Activated CD8-positive, alpha-beta T cell treated with anti-CD3 and anti-CD28 coated beads for 36 hours (primary cell): ENCODE results near the gene LTBP3. TPM values are rescaled to one million over a fixed set of nuclear protein-coding genes. Genes with fewer than 3 reads are reported as not detected.
A peak's percentile ranks its signal among the peaks of the same experiment; 100 is the strongest.

Experiments
- ATAC-seq: fragments of 200-7000 bp; cut with Tn5 transposase; one replicate; pipeline ENCODE4 v1.10.0; 2021; ENCODE audit warnings: mild to moderate bottlenecking, moderate library complexity
- CTCF ChIA-PET: fragments of 350-600 bp; sonication (Branson Sonifier 250); formaldehyde crosslinking; loops from one replicate; lab custom pipeline; 2021; ENCODE audit warnings: antibody characterized with exemption; lab: Charles Lee
- POLR2A ChIA-PET: fragments of 350-600 bp; sonication (Branson Sonifier 250); formaldehyde crosslinking; loops from one replicate; lab custom pipeline; 2021; ENCODE audit warnings: antibody characterized with exemption; lab: Charles Lee
- DNase-seq: peaks from one replicate; pipeline ENCODE4 v3.0.0-alpha.2; 2020
- H3K27ac Mint-ChIP-seq: one replicate; pipeline ENCODE4 v1.8.0; 2021; ENCODE audit warnings: mild to moderate bottlenecking, mixed read lengths
- H3K27me3 Mint-ChIP-seq: one replicate; pipeline ENCODE4 v1.8.0; 2021; ENCODE audit warnings: mixed read lengths
- H3K36me3 Mint-ChIP-seq: one replicate; pipeline ENCODE4 v1.8.0; 2021; ENCODE audit warnings: low read depth, mixed read lengths
- H3K4me1 Mint-ChIP-seq: one replicate; pipeline ENCODE4 v1.8.0; 2021; ENCODE audit warnings: low read depth, mixed read lengths
- H3K4me3 Mint-ChIP-seq: one replicate; pipeline ENCODE4 v1.8.0; 2021; ENCODE audit warnings: mild to moderate bottlenecking, moderate library complexity, mixed read lengths
- H3K9me3 Mint-ChIP-seq: one replicate; pipeline ENCODE4 v1.8.0; 2021; ENCODE audit warnings: mixed read lengths
- CTCF ChIP-seq: fragments of 200-600 bp; IDR thresholded peaks from one replicate; pipeline ENCODE4 v1.8.0; 2022; ENCODE audit warnings: antibody characterized with exemption, mild to moderate bottlenecking
- intact Hi-C: fragments of 100-400 bp; cut with micrococcal nuclease; formaldehyde crosslinking; loops from one replicate; pipeline ENCODE4 v1.10.0; 2022
- total RNA-seq, 2 experiments: library from RNA; stranded (reverse); gene quantifications; one replicate each; pipeline ENCODE4 v1.2.3, GENCODE V29; 2021

Gene LTBP3
- total RNA-seq, 2 experiments from 2014 or later = 55.4 to 56.0 TPM

- ChIA-PET CTCF (interaction anchor here (3.2 to 4.6 kb wide), 2 partner anchors 9 to 15 kb away, joined by 14 to 84 read pairs; no protein-coding TSS in a partner anchor), POLR2A (interaction anchor here (5.4 kb wide), 2 partner anchors 9 to 15 kb away, joined by 39 to 87 read pairs; partner anchors contain the start of gene KCNK7)
- no peak for DNase-seq
- intact Hi-C loops = loop anchor here (5.0 kb wide), 1 partner anchor 36 kb away; no protein-coding TSS in a partner anchor
- Mint-ChIP-seq H3K27me3 (no peaks in the 10 kb centered on the region), H3K9me3 (no peaks in the 10 kb centered on the region), H3K27ac (peak overlapping the region; percentile 43), H3K4me3 (peak overlapping the region; percentile 90), H3K36me3 (peaks cover 33% of the 10 kb centered on the region), H3K4me1 (peaks cover 41% of the 10 kb centered on the region)
- ATAC-seq = no peak
- TF ChIP-seq CTCF = no peak
These were observed 20.5 kb upstream of the LTBP3 start for GRCh38 chr11:65578667-65579066.

GRCh38 chr11:65578134-65578533 lies 20.0 kb upstream of the LTBP3 start:
- Mint-ChIP-seq H3K4me3 (peak overlapping the region; percentile 90), H3K27ac (peak overlapping the region; percentile 43), H3K9me3 (no peaks in the 10 kb centered on the region), H3K4me1 (peaks cover 42% of the 10 kb centered on the region), H3K27me3 (no peaks in the 10 kb centered on the region), H3K36me3 (peaks cover 34% of the 10 kb centered on the region)
- TF ChIP-seq CTCF = no peak
- intact Hi-C loops = loop anchor here (5.0 kb wide), 1 partner anchor 36 kb away; no protein-coding TSS in a partner anchor
- DNase-seq (no peak), ATAC-seq (no peak)
- ChIA-PET POLR2A (interaction anchor here (3.3 to 5.4 kb wide), 3 partner anchors 10 to 37 kb away, joined by 11 to 87 read pairs (median 39); partner anchors contain the start of gene KCNK7), CTCF (interaction anchor here (1.7 to 4.6 kb wide), 3 partner anchors 10 to 18 kb away, joined by 5 to 84 read pairs (median 14); partner anchors contain the start of gene KCNK7)

GRCh38 chr11:65577756-65578109 lies 19.6 kb upstream of the LTBP3 start:
- Mint-ChIP-seq H3K27me3 (no peaks in the 10 kb centered on the region), H3K4me3 (peak overlapping the region; percentile 90), H3K36me3 (peaks cover 35% of the 10 kb centered on the region), H3K9me3 (no peaks in the 10 kb centered on the region), H3K4me1 (peaks cover 44% of the 10 kb centered on the region), H3K27ac (no peak overlapping the region)
- intact Hi-C loops = loop anchor here (5.0 kb wide), 1 partner anchor 35 kb away; no protein-coding TSS in a partner anchor
- DNase-seq (no peak), ATAC-seq (no peak)
- no peak for TF ChIP-seq CTCF
- ChIA-PET POLR2A (interaction anchor here (1.4 to 5.4 kb wide), 4 partner anchors 10 to 159 kb away, joined by 3 to 87 read pairs (median 25); partner anchors contain the start of gene KCNK7), CTCF (interaction anchor here (0.8 to 4.6 kb wide), 4 partner anchors 10 to 72 kb away, joined by 3 to 84 read pairs (median 10); partner anchors contain the start of gene KCNK7)

- H3K9me3 Mint-ChIP-seq = no peaks in the 10 kb centered on the region
- no peaks in the 10 kb centered on the region for H3K27me3 Mint-ChIP-seq
- no peak for ATAC-seq
- peak overlapping the region; percentile 87 for H3K27ac Mint-ChIP-seq
- ChIA-PET CTCF (interaction anchor here (0.8 to 4.6 kb wide), 8 partner anchors 10 to 135 kb away, joined by 3 to 84 read pairs (median 5); partner anchors contain the start of genes KAT5 and KCNK7), POLR2A (interaction anchor here (0.6 to 5.4 kb wide), 8 partner anchors 9 to 158 kb away, joined by 3 to 87 read pairs (median 4); partner anchors contain the start of gene KCNK7)
- no peak for TF ChIP-seq CTCF
- peak overlapping the region; percentile 90 for H3K4me3 Mint-ChIP-seq
- H3K4me1 Mint-ChIP-seq = peaks cover 47% of the 10 kb centered on the region
- intact Hi-C loops = loop anchor here (5.0 kb wide), 1 partner anchor 35 kb away; no protein-coding TSS in a partner anchor
- H3K36me3 Mint-ChIP-seq = peaks cover 33% of the 10 kb centered on the region
- DNase-seq = peak; percentile 61
These were observed 19.0 kb upstream of the LTBP3 start for GRCh38 chr11:65576867-65577755.
